SK-N-MC (cell line): Measurements from ENCODE around the gene NHSL2.

Source experiments
- EZH2 ChIP-seq: fragments of 200-600 bp; sonication (generic); IDR thresholded peaks from one replicate; pipeline ENCODE4 v1.6.1; 2017; ENCODE audit warnings: antibody characterized with exemption
- POLR2AphosphoS5 ChIP-seq: IDR thresholded peaks from 2 replicates; pipeline ENCODE4 v1.6.1; 2012; ENCODE audit warnings: mild to moderate bottlenecking, low read depth, low read length, borderline replicate concordance

- TF ChIP-seq POLR2AphosphoS5, result no peak
- no peak for TF ChIP-seq EZH2
Observed at GRCh38 chrX:72060921-72061490, 150.4 kb downstream of the NHSL2 start.
